ENCODE data around the gene ADRM1. TPM values are rescaled to one million over a fixed set of nuclear protein-coding genes. Genes with fewer than 3 reads are reported as not detected.

ADRM1 gene
- total and polyA plus RNA-seq, 10 donors = 60.5 to 112 (median 79.2) TPM

DNA sequence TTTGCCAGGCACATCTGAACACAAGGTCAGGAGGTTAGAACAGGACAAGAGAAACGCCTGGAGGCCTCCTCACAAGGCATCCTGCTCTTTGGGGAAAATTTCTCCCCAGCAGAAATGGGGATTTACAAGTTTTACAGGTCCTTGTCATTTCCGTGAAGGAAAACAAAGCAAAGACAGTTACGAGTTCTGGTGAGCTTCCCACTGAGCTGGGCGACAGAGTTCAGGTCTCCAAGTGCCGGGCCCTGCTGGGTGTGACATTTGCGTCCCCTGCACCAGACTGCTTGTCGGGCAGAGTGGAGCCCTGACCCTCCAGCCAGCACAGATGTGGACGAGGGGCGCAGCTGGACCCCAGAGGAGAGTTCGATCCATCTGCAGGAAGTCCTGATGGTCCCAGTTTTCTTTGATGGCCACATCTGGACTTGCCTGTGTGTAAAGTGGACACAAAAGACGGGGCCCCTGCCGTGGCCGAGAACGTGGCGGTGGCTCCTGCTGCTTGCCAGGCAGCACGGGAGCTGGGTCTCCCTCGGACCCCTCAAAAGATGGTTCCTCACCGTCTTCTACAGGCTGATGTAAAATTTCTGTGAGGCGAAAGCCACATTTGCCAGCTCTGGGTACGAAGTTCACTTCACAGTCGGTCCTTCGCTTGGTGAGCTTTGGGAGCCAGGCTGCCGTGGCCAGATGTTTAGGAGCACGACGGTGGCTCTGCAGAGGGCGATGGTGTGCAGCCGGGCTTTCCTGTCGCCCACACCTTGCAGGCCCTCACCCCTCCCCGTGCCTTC is 5.2 kb upstream of the ADRM1 start:
- no peak overlapping the region for H3K4me3 ChIP-seq
- intact Hi-C loops (cut with DNase I; ENCODE audit: low total_unique reads) = no loop called here
- H3K27me3 ChIP-seq (replicated peaks in 1 of 7) = no peaks in the 10 kb centered on the region
- H3K9me3 ChIP-seq = no peaks in the 10 kb centered on the region
- TF ChIP-seq POLR2A (IDR thresholded peaks at IDR 0.05) (no peak), POLR2AphosphoS5 (IDR thresholded peaks at IDR 0.05) (peak in 1 of 3 donors; percentile 26)
- H3K36me3 ChIP-seq = peaks cover 0 to 66% (median 27%) of the 10 kb centered on the region in 6 donors
- peak overlapping the region in 6 of 8 donors; percentile 7 to 70 (median 38) for H3K27ac ChIP-seq
- WGBS, 5 donors = 85 to 90% (median 89%) methylated on average over 29 of the region's 29 CpGs
- H3K4me1 ChIP-seq = peaks cover 6 to 75% (median 31%) of the 10 kb centered on the region in 6 donors
- DNase-seq = no peak

DNA sequence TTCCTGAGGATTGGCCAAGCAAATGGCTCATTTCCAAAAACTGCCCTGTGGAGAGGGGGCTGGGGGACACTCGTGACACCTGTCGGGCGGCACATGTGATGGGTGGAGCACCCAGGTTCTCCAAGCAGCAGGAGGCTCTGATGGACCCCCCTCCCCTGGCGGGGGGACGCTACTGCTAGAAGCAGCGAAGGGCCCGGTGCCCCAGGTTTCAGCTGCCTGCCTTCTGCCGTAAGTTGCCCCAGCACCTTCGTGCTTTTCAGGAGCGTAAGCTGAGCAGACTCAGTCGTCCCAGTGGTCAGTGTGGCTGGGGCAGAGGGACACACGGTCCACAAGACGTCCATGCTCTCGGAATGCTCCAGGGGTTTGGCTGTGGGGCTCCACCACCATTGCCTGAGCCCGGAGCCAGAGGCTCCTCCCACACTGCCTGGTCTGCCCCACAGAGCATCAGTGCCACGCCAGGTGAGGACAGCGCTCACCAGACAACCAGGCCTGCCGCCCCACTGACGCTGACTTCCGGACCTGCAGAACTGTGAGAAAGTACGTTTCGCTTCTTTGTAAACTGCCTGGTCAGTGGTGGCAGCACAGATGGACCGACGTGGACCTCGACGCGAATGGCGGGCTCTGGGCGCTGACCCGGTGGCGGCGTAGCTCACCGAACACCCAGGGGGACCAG is 4.1 kb upstream of the ADRM1 start:
- no peak overlapping the region for H3K4me3 ChIP-seq
- TF ChIP-seq POLR2A (IDR thresholded peaks at IDR 0.05) (no peak), POLR2AphosphoS5 (IDR thresholded peaks at IDR 0.05) (peak in 2 of 3 donors; percentile 23 to 59)
- no peaks in the 10 kb centered on the region for H3K27me3 ChIP-seq (replicated peaks in 1 of 7)
- no peak overlapping the region for H3K27ac ChIP-seq
- no peaks in the 10 kb centered on the region for H3K9me3 ChIP-seq
- intact Hi-C loops (cut with DNase I; ENCODE audit: low total_unique reads) = no loop called here
- H3K36me3 ChIP-seq = peaks cover 0 to 55% (median 22%) of the 10 kb centered on the region in 6 donors
- WGBS, 5 donors = 90 to 96% (median 95%) methylated on average over 26 to 33 of the region's 33 CpGs
- DNase-seq = peak; percentile 70
- H3K4me1 ChIP-seq = peaks cover 7 to 69% (median 26%) of the 10 kb centered on the region in 6 donors

- Histone ChIP-seq H3K4me3 (no peak overlapping the region), H3K27me3 (replicated peaks in 1 of 7) (no peaks in the 10 kb centered on the region), H3K36me3 (peaks cover 4 to 54% (median 23%) of the 10 kb centered on the region in 6 donors), H3K27ac (no peak overlapping the region), H3K4me1 (peaks cover 16 to 73% (median 33%) of the 10 kb centered on the region in 6 donors), H3K9me3 (no peaks in the 10 kb centered on the region)
- no peak for TF ChIP-seq POLR2AphosphoS5 (IDR thresholded peaks at IDR 0.05)
- intact Hi-C loops (cut with DNase I; ENCODE audit: low total_unique reads) = loop anchor here (5.0 kb wide), 1 partner anchor 83 kb away; no protein-coding TSS in a partner anchor
- DNase-seq = no peak
- 74 to 84% (median 79%) methylated on average over 12 of the region's 12 CpGs for WGBS, 5 donors
Measured at GRCh38 chr20:62299666-62300236, 3.0 kb upstream of the ADRM1 start.

DNA sequence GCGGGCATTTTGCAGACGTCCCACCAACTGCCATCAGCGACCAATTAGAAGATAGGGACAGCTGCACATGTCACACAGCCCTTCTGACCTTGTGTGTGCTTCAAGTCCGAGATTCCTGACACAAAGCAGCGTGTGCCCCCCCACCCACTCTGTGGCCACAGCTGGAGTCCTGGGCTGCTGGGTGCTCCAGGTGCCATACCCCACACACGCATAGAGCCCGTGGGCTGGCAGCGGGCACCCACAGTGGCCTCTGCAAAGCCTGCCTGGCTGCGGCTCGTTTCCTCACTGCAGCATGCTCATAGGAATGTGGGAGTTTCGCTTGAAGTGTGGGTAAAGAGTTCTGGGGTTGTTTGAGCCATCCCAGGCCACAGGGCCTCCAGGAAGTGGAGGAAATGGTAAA is 2.5 kb upstream of the ADRM1 start:
- H3K27ac ChIP-seq = no peak overlapping the region
- H3K27me3 ChIP-seq (replicated peaks in 1 of 7) = no peaks in the 10 kb centered on the region
- no peak for DNase-seq
- H3K4me1 ChIP-seq = peaks cover 21 to 79% (median 39%) of the 10 kb centered on the region in 6 donors
- no peak overlapping the region for H3K4me3 ChIP-seq
- H3K36me3 ChIP-seq = peaks cover 4 to 54% (median 24%) of the 10 kb centered on the region in 6 donors
- TF ChIP-seq, protein P1, sequence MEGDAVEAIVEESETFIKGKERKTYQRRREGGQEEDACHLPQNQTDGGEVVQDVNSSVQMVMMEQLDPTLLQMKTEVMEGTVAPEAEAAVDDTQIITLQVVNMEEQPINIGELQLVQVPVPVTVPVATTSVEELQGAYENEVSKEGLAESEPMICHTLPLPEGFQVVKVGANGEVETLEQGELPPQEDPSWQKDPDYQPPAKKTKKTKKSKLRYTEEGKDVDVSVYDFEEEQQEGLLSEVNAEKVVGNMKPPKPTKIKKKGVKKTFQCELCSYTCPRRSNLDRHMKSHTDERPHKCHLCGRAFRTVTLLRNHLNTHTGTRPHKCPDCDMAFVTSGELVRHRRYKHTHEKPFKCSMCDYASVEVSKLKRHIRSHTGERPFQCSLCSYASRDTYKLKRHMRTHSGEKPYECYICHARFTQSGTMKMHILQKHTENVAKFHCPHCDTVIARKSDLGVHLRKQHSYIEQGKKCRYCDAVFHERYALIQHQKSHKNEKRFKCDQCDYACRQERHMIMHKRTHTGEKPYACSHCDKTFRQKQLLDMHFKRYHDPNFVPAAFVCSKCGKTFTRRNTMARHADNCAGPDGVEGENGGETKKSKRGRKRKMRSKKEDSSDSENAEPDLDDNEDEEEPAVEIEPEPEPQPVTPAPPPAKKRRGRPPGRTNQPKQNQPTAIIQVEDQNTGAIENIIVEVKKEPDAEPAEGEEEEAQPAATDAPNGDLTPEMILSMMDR (IDR thresholded peaks at IDR 0.05 in 8 of 11, conservative IDR thresholded peaks at IDR 0.05 in 3 of 11) = no peak
- TF ChIP-seq POLR2A (IDR thresholded peaks at IDR 0.05) = no peak
- peak in 2 of 3 donors; percentile 13 to 46 for TF ChIP-seq POLR2AphosphoS5 (IDR thresholded peaks at IDR 0.05)
- 85 to 94% (median 87%) methylated on average over 5 to 11 of the region's 11 CpGs for WGBS, 5 donors
- intact Hi-C loops (cut with DNase I; ENCODE audit: low total_unique reads) = loop anchor here (5.0 kb wide), 1 partner anchor 82 kb away; no protein-coding TSS in a partner anchor
- H3K9me3 ChIP-seq = no peaks in the 10 kb centered on the region

DNA sequence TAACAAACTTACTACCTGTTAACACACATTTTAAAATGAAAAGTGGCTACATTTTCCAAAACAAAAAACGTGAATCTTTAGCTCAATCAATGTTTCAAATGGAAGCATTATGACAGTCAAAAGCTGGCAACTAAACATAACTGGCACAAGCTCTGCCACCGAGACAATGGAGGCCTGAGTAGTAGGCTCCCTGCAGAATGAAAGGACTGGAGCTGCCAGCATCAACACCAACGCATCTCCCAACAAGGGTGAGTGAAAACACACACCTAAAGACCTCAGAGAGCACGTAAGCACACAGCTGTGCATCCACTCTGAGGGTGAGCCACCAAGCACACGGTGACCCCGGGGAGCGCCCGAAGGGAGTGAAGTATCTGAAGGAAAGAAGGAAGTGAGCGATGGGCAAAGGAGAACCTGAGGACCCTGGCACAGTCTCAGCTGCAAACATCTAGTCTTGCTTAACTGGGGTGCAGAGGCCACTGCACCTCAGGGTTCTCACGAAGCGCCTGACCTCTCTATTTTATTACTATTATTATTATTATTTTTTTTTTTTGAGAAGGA is 1.6 kb upstream of the ADRM1 start:
- 88 to 92% (median 90%) methylated on average over 11 of the region's 11 CpGs for WGBS, 5 donors
- TF ChIP-seq, protein P1 (IDR thresholded peaks at IDR 0.05 in 8 of 11, conservative IDR thresholded peaks at IDR 0.05 in 3 of 11) = no peak
- intact Hi-C loops (cut with DNase I; ENCODE audit: low total_unique reads) = loop anchor here (5.0 kb wide), 1 partner anchor 81 kb away; no protein-coding TSS in a partner anchor
- H3K9me3 ChIP-seq = no peaks in the 10 kb centered on the region
- H3K4me1 ChIP-seq = peaks cover 29 to 85% (median 48%) of the 10 kb centered on the region in 6 donors
- H3K27me3 ChIP-seq (replicated peaks in 1 of 7) = no peaks in the 10 kb centered on the region
- no peak for DNase-seq
- peak overlapping the region in 4 of 8 donors; percentile 94 to 98 (median 98) for H3K27ac ChIP-seq
- peak overlapping the region in 1 of 8 donors; percentile 99 for H3K4me3 ChIP-seq
- peaks cover 4 to 54% (median 25%) of the 10 kb centered on the region in 6 donors for H3K36me3 ChIP-seq

Data from spleen (tissue), 11 donors.